WTC11 (cell line): ENCODE data around the gene TENT5A.

ENCODE experiments used
- GABPB1 ChIP-seq: sonication (generic); formaldehyde crosslinking; IDR thresholded peaks from 2 replicates; pipeline ENCODE4 v1.8.1; 2023; ENCODE audit warnings: mild to moderate bottlenecking, missing genetic modification reagents
- NFE2L1 ChIP-seq: sonication (generic); formaldehyde crosslinking; IDR thresholded peaks from 2 replicates; pipeline ENCODE4 v1.8.1; 2023; ENCODE audit warnings: missing genetic modification reagents
- NFYB ChIP-seq: sonication (generic); formaldehyde crosslinking; conservative IDR thresholded peaks from 2 replicates; pipeline ENCODE4 v1.8.0; 2022; ENCODE audit warnings: low read depth, missing genetic modification reagents
- TCF7 ChIP-seq: sonication (generic); formaldehyde crosslinking; IDR thresholded peaks from 2 replicates; pipeline ENCODE4 v1.8.0; 2022; ENCODE audit warnings: mild to moderate bottlenecking, low read depth, missing genetic modification reagents, moderate library complexity
- ZNF263 ChIP-seq: sonication (generic); formaldehyde crosslinking; IDR thresholded peaks from 2 replicates; pipeline ENCODE4 v1.8.1; 2022; ENCODE audit warnings: low read depth, mild to moderate bottlenecking, moderate library complexity, missing genetic modification reagents
- ZNF416 ChIP-seq: fragments of 250-450 bp; sonication (Bioruptor Pico); IDR thresholded peaks from 2 replicates; pipeline ENCODE4 v1.9.0; 2021; ENCODE audit warnings: mild to moderate bottlenecking, inconsistent platforms
- TF ChIP-seq, protein P1 (sequence below): sonication (generic); formaldehyde crosslinking; IDR thresholded peaks from 2 replicates; pipeline ENCODE4 v1.8.1; 2022; ENCODE audit warnings: mild to moderate bottlenecking, moderate library complexity, missing genetic modification reagents
- TF ChIP-seq, protein P2 (sequence below): fragments of 200-600 bp; IDR thresholded peaks from 2 replicates; pipeline ENCODE4 v1.8.0; 2022; ENCODE audit warnings: antibody characterized with exemption
- TF ChIP-seq, protein P3 (sequence below): sonication (generic); formaldehyde crosslinking; IDR thresholded peaks from 2 replicates; pipeline ENCODE4 v1.8.1; 2023; ENCODE audit warnings: mild to moderate bottlenecking, missing genetic modification reagents, borderline replicate concordance
- TF ChIP-seq, protein P4 (sequence below): sonication (generic); formaldehyde crosslinking; IDR thresholded peaks from 2 replicates; pipeline ENCODE4 v1.8.0; 2022; ENCODE audit warnings: mild to moderate bottlenecking, missing genetic modification reagents
- TF ChIP-seq, protein P5 (sequence below): sonication (generic); formaldehyde crosslinking; conservative IDR thresholded peaks from 2 replicates; pipeline ENCODE4 v1.8.1; 2022; ENCODE audit warnings: mild to moderate bottlenecking, missing genetic modification reagents

DNA sequence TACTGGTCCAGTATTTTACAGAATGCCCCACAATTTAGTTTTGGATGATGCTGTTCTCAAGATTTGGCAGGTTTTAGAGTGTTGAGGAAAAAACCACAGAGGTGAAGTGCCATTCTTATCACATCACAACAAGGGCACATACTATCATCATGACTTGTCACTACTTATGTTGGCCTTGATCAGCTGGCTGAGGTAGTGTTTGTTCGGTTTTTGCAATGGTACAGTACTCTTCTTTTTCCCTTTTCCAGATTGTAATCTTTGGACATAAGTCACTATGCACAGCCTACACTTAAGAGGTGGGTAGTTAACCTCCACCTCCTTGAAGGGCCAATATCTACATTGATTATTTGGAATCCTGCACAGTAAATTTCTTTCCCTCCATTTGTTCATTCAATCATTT lies 8.8 kb downstream of the TENT5A start:
- TF ChIP-seq NFE2L1 (CRISPR knock-in tag): no peak
- TF ChIP-seq ZNF416 (CRISPR knock-in tag): no peak
- TF ChIP-seq, protein P1, sequence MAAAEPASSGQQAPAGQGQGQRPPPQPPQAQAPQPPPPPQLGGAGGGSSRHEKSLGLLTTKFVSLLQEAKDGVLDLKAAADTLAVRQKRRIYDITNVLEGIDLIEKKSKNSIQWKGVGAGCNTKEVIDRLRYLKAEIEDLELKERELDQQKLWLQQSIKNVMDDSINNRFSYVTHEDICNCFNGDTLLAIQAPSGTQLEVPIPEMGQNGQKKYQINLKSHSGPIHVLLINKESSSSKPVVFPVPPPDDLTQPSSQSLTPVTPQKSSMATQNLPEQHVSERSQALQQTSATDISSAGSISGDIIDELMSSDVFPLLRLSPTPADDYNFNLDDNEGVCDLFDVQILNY (CRISPR knock-in tag): no peak
- TF ChIP-seq, protein P2, sequence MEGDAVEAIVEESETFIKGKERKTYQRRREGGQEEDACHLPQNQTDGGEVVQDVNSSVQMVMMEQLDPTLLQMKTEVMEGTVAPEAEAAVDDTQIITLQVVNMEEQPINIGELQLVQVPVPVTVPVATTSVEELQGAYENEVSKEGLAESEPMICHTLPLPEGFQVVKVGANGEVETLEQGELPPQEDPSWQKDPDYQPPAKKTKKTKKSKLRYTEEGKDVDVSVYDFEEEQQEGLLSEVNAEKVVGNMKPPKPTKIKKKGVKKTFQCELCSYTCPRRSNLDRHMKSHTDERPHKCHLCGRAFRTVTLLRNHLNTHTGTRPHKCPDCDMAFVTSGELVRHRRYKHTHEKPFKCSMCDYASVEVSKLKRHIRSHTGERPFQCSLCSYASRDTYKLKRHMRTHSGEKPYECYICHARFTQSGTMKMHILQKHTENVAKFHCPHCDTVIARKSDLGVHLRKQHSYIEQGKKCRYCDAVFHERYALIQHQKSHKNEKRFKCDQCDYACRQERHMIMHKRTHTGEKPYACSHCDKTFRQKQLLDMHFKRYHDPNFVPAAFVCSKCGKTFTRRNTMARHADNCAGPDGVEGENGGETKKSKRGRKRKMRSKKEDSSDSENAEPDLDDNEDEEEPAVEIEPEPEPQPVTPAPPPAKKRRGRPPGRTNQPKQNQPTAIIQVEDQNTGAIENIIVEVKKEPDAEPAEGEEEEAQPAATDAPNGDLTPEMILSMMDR: no peak
- TF ChIP-seq, protein P3, sequence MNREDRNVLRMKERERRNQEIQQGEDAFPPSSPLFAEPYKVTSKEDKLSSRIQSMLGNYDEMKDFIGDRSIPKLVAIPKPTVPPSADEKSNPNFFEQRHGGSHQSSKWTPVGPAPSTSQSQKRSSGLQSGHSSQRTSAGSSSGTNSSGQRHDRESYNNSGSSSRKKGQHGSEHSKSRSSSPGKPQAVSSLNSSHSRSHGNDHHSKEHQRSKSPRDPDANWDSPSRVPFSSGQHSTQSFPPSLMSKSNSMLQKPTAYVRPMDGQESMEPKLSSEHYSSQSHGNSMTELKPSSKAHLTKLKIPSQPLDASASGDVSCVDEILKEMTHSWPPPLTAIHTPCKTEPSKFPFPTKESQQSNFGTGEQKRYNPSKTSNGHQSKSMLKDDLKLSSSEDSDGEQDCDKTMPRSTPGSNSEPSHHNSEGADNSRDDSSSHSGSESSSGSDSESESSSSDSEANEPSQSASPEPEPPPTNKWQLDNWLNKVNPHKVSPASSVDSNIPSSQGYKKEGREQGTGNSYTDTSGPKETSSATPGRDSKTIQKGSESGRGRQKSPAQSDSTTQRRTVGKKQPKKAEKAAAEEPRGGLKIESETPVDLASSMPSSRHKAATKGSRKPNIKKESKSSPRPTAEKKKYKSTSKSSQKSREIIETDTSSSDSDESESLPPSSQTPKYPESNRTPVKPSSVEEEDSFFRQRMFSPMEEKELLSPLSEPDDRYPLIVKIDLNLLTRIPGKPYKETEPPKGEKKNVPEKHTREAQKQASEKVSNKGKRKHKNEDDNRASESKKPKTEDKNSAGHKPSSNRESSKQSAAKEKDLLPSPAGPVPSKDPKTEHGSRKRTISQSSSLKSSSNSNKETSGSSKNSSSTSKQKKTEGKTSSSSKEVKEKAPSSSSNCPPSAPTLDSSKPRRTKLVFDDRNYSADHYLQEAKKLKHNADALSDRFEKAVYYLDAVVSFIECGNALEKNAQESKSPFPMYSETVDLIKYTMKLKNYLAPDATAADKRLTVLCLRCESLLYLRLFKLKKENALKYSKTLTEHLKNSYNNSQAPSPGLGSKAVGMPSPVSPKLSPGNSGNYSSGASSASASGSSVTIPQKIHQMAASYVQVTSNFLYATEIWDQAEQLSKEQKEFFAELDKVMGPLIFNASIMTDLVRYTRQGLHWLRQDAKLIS (CRISPR knock-in tag): no peak
- no peak for TF ChIP-seq NFYB
- no peak for TF ChIP-seq GABPB1
- TF ChIP-seq, protein P4, sequence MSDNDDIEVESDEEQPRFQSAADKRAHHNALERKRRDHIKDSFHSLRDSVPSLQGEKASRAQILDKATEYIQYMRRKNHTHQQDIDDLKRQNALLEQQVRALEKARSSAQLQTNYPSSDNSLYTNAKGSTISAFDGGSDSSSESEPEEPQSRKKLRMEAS (CRISPR knock-in tag): no peak
- TF ChIP-seq TCF7 (CRISPR knock-in tag): no peak
- TF ChIP-seq ZNF263 (CRISPR knock-in tag): no peak
- TF ChIP-seq, protein P5, sequence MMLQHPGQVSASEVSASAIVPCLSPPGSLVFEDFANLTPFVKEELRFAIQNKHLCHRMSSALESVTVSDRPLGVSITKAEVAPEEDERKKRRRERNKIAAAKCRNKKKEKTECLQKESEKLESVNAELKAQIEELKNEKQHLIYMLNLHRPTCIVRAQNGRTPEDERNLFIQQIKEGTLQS (CRISPR knock-in tag): no peak
